Hematopoietic multipotent progenitor cell (in vitro differentiated cells): Measurements from ENCODE around the gene AQP9. TPM values are rescaled to one million over a fixed set of nuclear protein-coding genes. Genes with fewer than 3 reads are reported as not detected.
"Not testable (repeated sequence)": the region's sequence is repeated elsewhere in the genome, so short reads cannot be mapped to it uniquely, and the experiment has no call there.

Experiments
- DNase-seq, 3 donors: peaks; one replicate each; pipeline ENCODE4 v3.0.0-alpha.2; 2011 to 2015; ENCODE audit warnings: low read depth in 2 of 3, low spot score in 2 of 3
- total RNA-seq: library from RNA; depleted of rRNA; stranded (reverse); fragments of >200 nt; gene quantifications from one replicate; pipeline ENCODE4 v1.2.3, GENCODE V29; 2012

Gene AQP9
- total RNA-seq, result 0.54 TPM

- no peak for DNase-seq
Observed at GRCh38 chr15:58138106-58138505, at the start of gene AQP9. Gene AQP9 (plus strand): TSS chr15:58138381. CDS start chr15:58138566, 185 bp downstream.

GRCh38 chr15:58095415-58095814 is 42.8 kb upstream of the AQP9 start:
- no peak for DNase-seq

- DNase-seq, result no peak
Observed at GRCh38 chr15:58096529-58097084, 41.6 kb upstream of the AQP9 start.

GRCh38 chr15:58103482-58103881 is 34.7 kb upstream of the AQP9 start:
- DNase-seq, result no peak

- DNase-seq, result no peak
Observed at GRCh38 chr15:58108117-58108516, 30.1 kb upstream of the AQP9 start.

GRCh38 chr15:58109419-58109818 is 28.8 kb upstream of the AQP9 start:
- DNase-seq, result no peak

GRCh38 chr15:58110999-58111717 is 27.0 kb upstream of the AQP9 start:
- DNase-seq, result no peak

GRCh38 chr15:58111718-58112104 is 26.5 kb upstream of the AQP9 start:
- no peak for DNase-seq

- not testable (repeated sequence) for DNase-seq
Observed at GRCh38 chr15:58113358-58113757, 24.8 kb upstream of the AQP9 start.

GRCh38 chr15:58114388-58114787 is 23.8 kb upstream of the AQP9 start:
- no peak for DNase-seq

- no peak for DNase-seq
Observed at GRCh38 chr15:58114812-58115211, 23.4 kb upstream of the AQP9 start.

- DNase-seq, result no peak
Observed at GRCh38 chr15:58115692-58116091, 22.5 kb upstream of the AQP9 start.

- no peak for DNase-seq
Observed at GRCh38 chr15:58117619-58118018, 20.6 kb upstream of the AQP9 start.

- no peak for DNase-seq
Observed at GRCh38 chr15:58118272-58118671, 19.9 kb upstream of the AQP9 start.

GRCh38 chr15:58119016-58119415 is 19.2 kb upstream of the AQP9 start:
- DNase-seq, result no peak

- no peak for DNase-seq
Observed at GRCh38 chr15:58124585-58124984, 13.6 kb upstream of the AQP9 start.

GRCh38 chr15:58125333-58125732 is 12.8 kb upstream of the AQP9 start:
- DNase-seq, result no peak

GRCh38 chr15:58134886-58135285 is 3.3 kb upstream of the AQP9 start:
- no peak for DNase-seq

- DNase-seq, result no peak
Observed at GRCh38 chr15:58135511-58136174, 2.5 kb upstream of the AQP9 start.

- DNase-seq, result no peak
Observed at GRCh38 chr15:58136731-58137130, 1.4 kb upstream of the AQP9 start.

- no peak for DNase-seq
Observed at GRCh38 chr15:58137686-58138085, 495 bp upstream of the AQP9 start.
